ENCODE measurements around the gene ZMIZ1. TPM values are rescaled to one million over a fixed set of nuclear protein-coding genes. Genes with fewer than 3 reads are reported as not detected.

Gene ZMIZ1
- polyA plus RNA-seq, 1 donor, result 44.4 TPM

GRCh38 chr10:79158402-79159097, 89.8 kb downstream of the ZMIZ1 start:
- DNase-seq, result no peak

GRCh38 chr10:79159141-79159651, 90.4 kb downstream of the ZMIZ1 start:
- no peak for DNase-seq

DNA sequence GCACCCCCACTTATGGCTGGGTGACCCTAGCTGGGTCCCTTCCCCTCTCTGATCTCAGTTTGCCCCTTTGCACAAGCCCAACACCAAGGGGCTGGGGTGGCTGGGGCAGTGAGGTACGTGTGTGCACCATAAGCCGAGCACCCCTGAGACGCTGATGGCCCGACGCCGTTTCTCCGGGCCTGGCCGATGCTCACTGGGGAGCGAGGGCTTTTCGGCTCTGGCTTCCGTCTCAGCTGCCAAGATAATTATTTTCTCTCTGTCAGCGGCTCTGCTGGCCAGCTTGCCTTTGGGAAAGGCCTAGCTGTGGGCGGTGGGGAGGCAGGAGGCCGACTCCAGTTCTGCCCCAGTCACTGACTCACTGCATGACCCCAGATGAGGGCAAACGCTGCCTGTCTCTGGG, 91.0 kb downstream of the ZMIZ1 start:
- peak; percentile 63 for DNase-seq

DNA sequence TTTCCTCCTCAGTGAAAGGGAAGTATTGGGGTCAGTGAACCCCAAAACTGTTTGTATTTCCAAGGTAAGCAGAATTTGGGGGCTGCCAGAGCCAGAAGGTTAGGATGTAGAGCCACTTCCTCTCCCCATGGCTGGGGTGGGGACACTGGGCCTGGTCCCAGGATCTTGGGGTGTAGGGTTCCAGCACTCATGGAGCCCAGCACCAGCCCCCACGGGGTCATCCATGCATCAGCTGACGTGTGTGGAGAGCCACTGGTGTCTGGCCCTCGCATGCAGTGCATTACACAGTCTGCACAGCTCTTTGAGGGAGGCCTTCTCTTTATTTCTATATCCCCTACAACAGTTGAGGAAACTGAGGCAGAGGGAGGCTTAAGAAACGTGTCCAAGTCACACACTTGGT, 91.4 kb downstream of the ZMIZ1 start:
- no peak for DNase-seq

DNA sequence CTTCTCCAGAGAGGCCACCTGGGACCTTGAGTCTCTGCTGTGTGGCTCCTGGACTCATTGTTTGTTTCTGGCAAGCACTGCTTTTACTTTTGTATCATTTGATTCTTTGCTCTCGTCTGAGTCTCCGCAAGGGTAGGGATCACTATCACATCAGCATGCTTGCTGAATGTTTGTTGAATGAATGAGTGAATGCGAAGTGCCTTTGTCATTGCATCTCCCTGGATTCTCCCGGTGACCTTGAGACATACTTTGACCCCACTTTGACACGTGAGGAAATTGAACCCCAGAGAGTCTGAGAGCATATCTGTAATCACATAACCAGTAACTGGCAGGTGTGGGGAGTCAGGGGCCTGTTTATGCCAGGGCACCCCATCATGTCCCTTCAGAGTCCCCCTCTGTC, 92.8 kb downstream of the ZMIZ1 start:
- DNase-seq, result no peak

DNA sequence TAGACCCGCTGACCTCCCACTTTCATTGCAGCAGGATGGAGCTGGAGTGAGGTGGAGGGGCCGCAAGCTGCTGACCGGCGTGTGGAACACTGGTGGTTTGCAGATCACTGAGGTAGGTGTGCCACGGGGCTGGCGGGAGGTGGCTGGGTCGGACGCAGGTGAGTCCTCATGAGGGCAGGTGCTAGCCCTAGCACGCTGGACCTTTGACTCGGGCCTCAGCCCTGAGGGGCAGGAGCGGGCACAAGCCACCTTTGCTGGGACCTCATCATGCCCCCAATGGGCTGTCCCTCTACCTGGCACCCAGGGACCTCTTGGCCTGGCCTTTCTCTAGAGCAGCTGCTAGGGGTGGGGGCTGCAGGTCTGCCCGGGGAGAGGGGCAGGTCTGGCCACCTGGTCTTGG, 93.3 kb downstream of the ZMIZ1 start:
- DNase-seq, result no peak

DNA sequence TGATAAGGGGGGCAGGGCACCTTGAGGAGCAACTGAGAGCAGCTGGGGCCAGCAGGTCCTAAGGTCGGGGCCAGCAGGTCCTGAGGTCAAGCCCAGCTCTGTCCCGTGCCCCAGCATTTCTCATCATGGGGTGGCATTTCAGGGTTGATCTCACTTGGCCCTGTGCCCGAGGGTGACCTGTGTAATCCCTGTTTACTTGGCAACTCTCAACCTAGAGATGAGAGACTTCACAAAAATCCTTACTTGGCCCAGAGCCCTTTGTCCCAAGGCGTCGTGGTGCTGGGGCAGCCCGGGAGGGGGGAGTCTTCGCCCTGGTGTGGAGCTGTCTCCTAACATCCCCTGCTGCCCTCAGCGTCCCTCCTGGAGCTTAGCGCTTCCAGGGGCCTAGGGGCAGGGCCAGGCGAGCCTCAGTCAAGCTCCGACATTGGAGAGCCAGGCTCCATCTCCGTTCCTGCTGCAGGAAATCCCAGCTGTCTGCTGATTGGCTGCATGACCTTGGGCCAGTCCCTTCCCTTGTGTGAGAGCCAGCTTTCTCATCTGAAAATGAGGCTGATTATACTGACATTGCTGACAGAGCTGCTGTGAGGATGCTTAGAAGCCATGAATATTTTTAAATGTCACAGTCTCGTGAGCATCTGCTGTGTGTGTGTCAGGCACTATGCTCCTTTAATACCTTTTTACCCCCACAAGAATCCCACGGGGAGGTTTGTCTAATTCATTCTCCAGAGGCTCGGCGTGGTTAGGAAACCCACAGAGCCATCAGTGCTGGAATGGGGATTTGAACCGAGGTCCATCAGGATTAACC, 94.3 kb downstream of the ZMIZ1 start:
- no peak for DNase-seq

GRCh38 chr10:79163666-79163975, 94.9 kb downstream of the ZMIZ1 start:
- DNase-seq, result no peak

- DNase-seq, result no peak
Observed at GRCh38 chr10:79164075-79164474, 95.3 kb downstream of the ZMIZ1 start.

GRCh38 chr10:79165070-79165778, 96.5 kb downstream of the ZMIZ1 start:
- DNase-seq, result no peak

DNA sequence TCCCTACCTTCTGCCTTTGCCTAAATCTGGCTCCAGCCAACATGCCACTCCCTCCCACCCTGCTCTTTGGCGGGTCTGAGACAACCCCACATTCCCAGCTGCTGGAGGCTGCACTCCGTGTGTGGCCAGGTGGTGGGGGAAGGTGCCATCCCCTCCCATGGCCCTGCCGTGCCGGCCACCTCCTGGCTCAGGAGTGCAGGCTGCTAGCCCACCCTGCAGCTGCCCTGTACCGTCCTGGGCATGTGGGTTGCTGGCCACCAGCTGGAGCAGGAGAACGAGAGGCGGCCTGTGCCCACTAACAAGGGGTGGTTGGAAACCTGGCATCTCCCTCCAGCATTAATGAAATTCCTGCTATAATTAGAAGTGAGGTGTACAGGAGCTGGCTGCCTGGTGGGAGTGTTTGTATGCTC, 97.6 kb downstream of the ZMIZ1 start:
- DNase-seq, result no peak

GRCh38 chr10:79166741-79167140, 98.0 kb downstream of the ZMIZ1 start:
- no peak for DNase-seq

- no peak for DNase-seq
Observed at GRCh38 chr10:79167537-79167936, 98.8 kb downstream of the ZMIZ1 start.

DNA sequence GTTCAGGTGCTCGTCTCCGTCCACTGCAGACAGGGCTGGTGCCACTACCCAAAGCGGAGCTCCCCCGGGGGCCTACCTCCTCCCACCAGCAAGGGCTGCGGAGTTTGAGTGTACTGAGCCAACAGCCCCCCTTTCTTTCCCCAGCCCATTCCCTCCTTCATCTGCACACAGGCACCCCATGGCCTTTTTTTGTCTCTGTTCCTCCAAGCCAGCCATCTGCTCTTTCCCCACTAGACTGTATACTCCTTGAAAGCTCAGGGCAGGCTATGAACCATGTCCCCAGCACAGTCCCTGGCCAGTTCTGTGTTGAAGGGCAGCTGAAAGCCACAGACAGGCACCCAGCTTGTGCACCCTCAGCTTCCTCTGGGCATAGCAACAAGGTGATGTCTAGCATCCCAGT, 99.4 kb downstream of the ZMIZ1 start:
- DNase-seq, result no peak

- DNase-seq, result no peak
Observed at GRCh38 chr10:79170226-79170752, 101.5 kb downstream of the ZMIZ1 start.

DNA sequence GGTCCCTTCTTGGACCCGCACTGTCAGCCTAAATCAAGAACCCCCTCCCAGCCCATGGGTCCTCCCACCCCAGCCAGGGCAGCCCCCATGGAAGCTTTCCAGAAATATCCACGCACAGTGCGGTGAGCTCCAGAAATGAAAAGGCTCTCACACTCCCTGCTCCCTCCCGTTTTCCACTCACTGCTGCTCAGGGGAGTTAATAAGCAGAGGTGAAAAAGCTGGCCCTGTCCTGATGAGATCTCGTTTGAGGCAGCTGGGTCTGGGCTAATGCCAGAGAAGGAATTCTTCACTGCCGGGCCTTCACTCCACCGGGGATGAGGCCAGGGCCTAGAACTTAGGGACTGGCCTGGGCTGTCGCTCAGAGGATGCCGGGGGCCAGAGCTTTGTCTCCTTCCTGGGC, 102.2 kb downstream of the ZMIZ1 start:
- DNase-seq, result no peak

GRCh38 chr10:79171504-79171903, 102.7 kb downstream of the ZMIZ1 start:
- no peak for DNase-seq

GRCh38 chr10:79172881-79173280, 104.1 kb downstream of the ZMIZ1 start:
- no peak for DNase-seq

DNA sequence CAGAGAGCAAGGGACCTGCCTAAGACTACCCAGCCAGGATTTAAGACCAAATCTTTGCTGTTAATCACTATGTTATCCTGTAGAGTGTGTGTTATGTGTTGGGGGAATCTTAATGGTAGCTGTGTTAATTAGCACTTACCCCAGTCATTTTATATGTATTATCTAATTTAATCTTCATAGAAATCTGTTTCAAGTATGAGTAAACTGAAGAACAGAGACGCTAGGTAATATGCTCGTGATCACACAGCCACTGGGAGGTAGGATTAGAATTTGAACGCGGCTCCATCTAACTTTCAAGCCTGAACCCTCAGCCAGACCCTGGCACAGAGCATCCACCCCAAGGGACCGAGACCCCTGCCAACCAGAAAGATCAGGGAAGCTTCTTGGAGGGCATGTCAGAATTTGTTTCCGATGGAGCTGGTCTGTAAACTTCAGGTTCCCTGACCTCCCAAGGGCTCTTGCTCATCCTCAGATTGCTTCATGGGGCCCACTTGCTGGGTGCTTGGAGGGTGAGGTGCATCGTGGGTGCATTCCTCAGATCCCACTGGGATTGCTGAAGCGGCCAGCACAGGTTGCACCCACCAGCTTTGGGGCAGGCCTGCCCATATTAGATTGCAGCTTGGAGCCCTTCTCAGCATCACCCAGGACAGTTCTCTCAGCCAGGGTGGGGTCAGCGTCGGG, 105.0 kb downstream of the ZMIZ1 start:
- DNase-seq, result no peak

DNA sequence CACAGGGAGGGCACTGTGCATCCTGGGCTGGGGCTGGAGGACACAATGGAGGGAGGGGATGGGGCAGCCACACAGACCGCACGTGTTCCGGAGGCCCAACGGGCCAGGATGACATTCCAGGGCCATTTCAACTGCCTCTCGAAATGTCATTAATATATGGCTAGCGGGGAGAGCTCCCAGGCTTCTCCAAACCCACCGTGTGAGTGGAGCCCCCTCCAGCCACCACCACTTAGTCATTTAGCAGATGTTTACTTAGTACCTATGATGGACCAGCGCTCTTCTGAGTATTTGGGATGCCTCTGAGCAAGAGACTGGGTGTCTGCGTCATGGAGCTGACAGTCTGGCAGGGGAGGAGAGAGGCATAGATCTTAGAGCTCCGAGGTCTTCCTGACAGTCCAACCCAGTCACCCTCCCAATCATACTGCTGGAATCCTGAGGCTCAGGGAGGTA, 107.3 kb downstream of the ZMIZ1 start:
- no peak for DNase-seq

- DNase-seq, result peak; percentile 86
Observed at GRCh38 chr10:79176949-79177602, 108.3 kb downstream of the ZMIZ1 start.

- no peak for DNase-seq
Observed at GRCh38 chr10:79178070-79178576, 109.4 kb downstream of the ZMIZ1 start.
